Rectal smooth muscle tissue (tissue), 1 donor: ENCODE data around the gene CKS1B.
A peak's percentile ranks its signal among the peaks of the same experiment; 100 is the strongest.

Experiments used
- H3K27ac ChIP-seq: one replicate; pipeline ENCODE4 v1.7.0; 2013; ENCODE audit warnings: low read depth, low read length, inconsistent platforms
- H3K27me3 ChIP-seq: one replicate; pipeline ENCODE4 v1.7.0; 2013; ENCODE audit warnings: low read length; ENCODE audit not compliant: control insufficient read depth, insufficient read depth
- H3K36me3 ChIP-seq: one replicate; pipeline ENCODE4 v1.7.0; 2013; ENCODE audit warnings: low read length; ENCODE audit not compliant: control insufficient read depth, insufficient read depth
- H3K4me1 ChIP-seq: one replicate; pipeline ENCODE4 v1.7.0; 2013; ENCODE audit warnings: low read length; ENCODE audit not compliant: control insufficient read depth, insufficient read depth
- H3K4me3 ChIP-seq: one replicate; pipeline ENCODE4 v1.7.0; 2013; ENCODE audit warnings: low read length
- H3K9ac ChIP-seq: one replicate; pipeline ENCODE4 v1.7.0; 2013; ENCODE audit warnings: low read length

CKS1B gene

GRCh38 chr1:154954541-154954940 is 19.9 kb upstream of the CKS1B start:
- H3K27ac ChIP-seq: no peak overlapping the region
- H3K36me3 ChIP-seq: peaks cover 15% of the 10 kb centered on the region
- peak overlapping the region; percentile 93 for H3K4me3 ChIP-seq
- no peaks in the 10 kb centered on the region for H3K27me3 ChIP-seq
- peaks cover 25% of the 10 kb centered on the region for H3K4me1 ChIP-seq
- peak overlapping the region; percentile 0 for H3K9ac ChIP-seq

GRCh38 chr1:154955039-154955717 is 19.3 kb upstream of the CKS1B start:
- Histone ChIP-seq H3K4me1 (peaks cover 25% of the 10 kb centered on the region), H3K27me3 (no peaks in the 10 kb centered on the region), H3K27ac (peak overlapping the region; percentile 87), H3K36me3 (peaks cover 15% of the 10 kb centered on the region), H3K4me3 (peak overlapping the region; percentile 93), H3K9ac (peak overlapping the region; percentile 46)

- peak within 1 kb of the TSS; percentile 93 for H3K4me3 ChIP-seq
- H3K27ac ChIP-seq: peak within 1 kb of the TSS; percentile 87
Observed at GRCh38 chr1:154955718-154956543, 18.6 kb upstream of the CKS1B start, which contains the start of gene PBXIP1. Gene PBXIP1 (minus strand): TSS chr1:154956099. CDS start chr1:154953721, 2,378 bp downstream.

GRCh38 chr1:154956544-154956941 is 17.9 kb upstream of the CKS1B start:
- peak overlapping the region; percentile 93 for H3K4me3 ChIP-seq
- H3K4me1 ChIP-seq: peaks cover 32% of the 10 kb centered on the region
- peak overlapping the region; percentile 87 for H3K27ac ChIP-seq
- no peaks in the 10 kb centered on the region for H3K27me3 ChIP-seq
- H3K36me3 ChIP-seq: peaks cover 5% of the 10 kb centered on the region
- no peak overlapping the region for H3K9ac ChIP-seq

More at GRCh38 chr1:154955718-154956543, 18.6 kb upstream of the CKS1B start, which contains the start of gene PBXIP1:
- peak within 1 kb of the TSS; percentile 53 for H3K9ac ChIP-seq
- H3K4me1 ChIP-seq: peaks cover 30% of the 10 kb centered on the region
- H3K27me3 ChIP-seq: no peaks in the 10 kb centered on the region
- peaks cover 11% of the 10 kb centered on the region for H3K36me3 ChIP-seq

- Histone ChIP-seq H3K36me3 (peaks cover 5% of the 10 kb centered on the region), H3K27me3 (no peaks in the 10 kb centered on the region), H3K4me1 (peaks cover 32% of the 10 kb centered on the region), H3K27ac (peak overlapping the region; percentile 87), H3K9ac (no peak overlapping the region), H3K4me3 (no peak overlapping the region)
Observed at GRCh38 chr1:154957091-154957657, 17.3 kb upstream of the CKS1B start.

GRCh38 chr1:154958036-154958435 is 16.4 kb upstream of the CKS1B start:
- Histone ChIP-seq H3K27me3 (no peaks in the 10 kb centered on the region), H3K4me1 (peaks cover 33% of the 10 kb centered on the region), H3K4me3 (no peak overlapping the region), H3K9ac (no peak overlapping the region), H3K27ac (no peak overlapping the region), H3K36me3 (peaks cover 5% of the 10 kb centered on the region)

- peaks cover 30% of the 10 kb centered on the region for H3K4me1 ChIP-seq
- no peak overlapping the region for H3K27ac ChIP-seq
- H3K9ac ChIP-seq: no peak overlapping the region
- H3K27me3 ChIP-seq: no peaks in the 10 kb centered on the region
- peaks cover 5% of the 10 kb centered on the region for H3K36me3 ChIP-seq
- no peak overlapping the region for H3K4me3 ChIP-seq
Observed at GRCh38 chr1:154958681-154959425, 15.6 kb upstream of the CKS1B start.

GRCh38 chr1:154959426-154959780 is 15.1 kb upstream of the CKS1B start:
- H3K9ac ChIP-seq: no peak overlapping the region
- H3K4me3 ChIP-seq: no peak overlapping the region
- peaks cover 8% of the 10 kb centered on the region for H3K36me3 ChIP-seq
- H3K27me3 ChIP-seq: no peaks in the 10 kb centered on the region
- H3K27ac ChIP-seq: no peak overlapping the region
- peaks cover 26% of the 10 kb centered on the region for H3K4me1 ChIP-seq

- H3K36me3 ChIP-seq: peaks cover 15% of the 10 kb centered on the region
Observed at GRCh38 chr1:154960446-154961136, 13.9 kb upstream of the CKS1B start.

GRCh38 chr1:154961207-154962155 is 13.0 kb upstream of the CKS1B start, which contains the start of gene PYGO2:
Gene PYGO2 (minus strand): TSS chr1:154961782. CDS start chr1:154961576, 206 bp downstream.
- Histone ChIP-seq H3K27ac (peak within 1 kb of the TSS; percentile 99), H3K9ac (peak within 1 kb of the TSS; percentile 93), H3K27me3 (no peaks in the 10 kb centered on the region), H3K4me3 (peak within 1 kb of the TSS; percentile 84), H3K4me1 (peaks cover 15% of the 10 kb centered on the region), H3K36me3 (peaks cover 21% of the 10 kb centered on the region)

More at GRCh38 chr1:154960446-154961136, 13.9 kb upstream of the CKS1B start:
- peak overlapping the region; percentile 99 for H3K27ac ChIP-seq
- peaks cover 15% of the 10 kb centered on the region for H3K4me1 ChIP-seq
- peak overlapping the region; percentile 84 for H3K4me3 ChIP-seq
- H3K27me3 ChIP-seq: no peaks in the 10 kb centered on the region
- H3K9ac ChIP-seq: no peak overlapping the region
